OCI-LY7 (cell line): ENCODE data around the gene MAN1A1. TPM values are rescaled to one million over a fixed set of nuclear protein-coding genes. Genes with fewer than 3 reads are reported as not detected.

ENCODE experiments used
- BruUV-seq: library from RNA; stranded (reverse); fragments of 400-500 nt; replicated peaks from 2 replicates; lab custom pipeline; 2021; lab: Mats Ljungman, UMichigan
- CTCF ChIA-PET: fragments of 300-600 bp; sonication (Branson Sonifier 250); formaldehyde crosslinking; loops from one replicate; lab custom pipeline; 2022; ENCODE audit warnings: antibody characterized with exemption; ENCODE audit not compliant: unreplicated experiment; lab: Charles Lee
- POLR2A ChIA-PET: fragments of 300-600 bp; sonication (Branson Sonifier 250); formaldehyde crosslinking; loops from one replicate; lab custom pipeline; 2022; ENCODE audit warnings: antibody characterized with exemption; lab: Charles Lee
- DNase-seq: peaks from one replicate; pipeline ENCODE4 v3.0.0-alpha.2; 2015; ENCODE audit warnings: low spot score
- H2AFZ ChIP-seq: fragments of 200-600 bp; sonication (generic), shearing (Covaris generic); 2 replicates; pipeline ENCODE4 v1.6.1; 2014; ENCODE audit warnings: mild to moderate bottlenecking, antibody characterized with exemption, low read length, moderate library complexity
- H3K27ac ChIP-seq: fragments of 200-600 bp; sonication (generic); 2 replicates; pipeline ENCODE4 v1.5.1; 2014; ENCODE audit warnings: mixed run types, low read depth, mild to moderate bottlenecking, moderate library complexity, low read length, inconsistent platforms; ENCODE audit not compliant: poor library complexity, severe bottlenecking
- H3K36me3 ChIP-seq: fragments of 200-600 bp; sonication (generic); 2 replicates; pipeline ENCODE4 v1.6.1; 2014; ENCODE audit warnings: mild to moderate bottlenecking, antibody characterized with exemption, low read length, moderate library complexity, mixed read lengths; ENCODE audit not compliant: insufficient read depth
- H3K4me1 ChIP-seq: fragments of 200-600 bp; sonication (generic); 2 replicates; pipeline ENCODE4 v1.5.1; 2014; ENCODE audit warnings: mild to moderate bottlenecking, low read length; ENCODE audit not compliant: insufficient read depth, poor library complexity, severe bottlenecking
- H3K4me2 ChIP-seq: fragments of 200-600 bp; sonication (generic); 2 replicates; pipeline ENCODE4 v1.6.1; 2014; ENCODE audit warnings: mild to moderate bottlenecking, low read length
- H3K4me3 ChIP-seq: fragments of 200-600 bp; sonication (generic); 2 replicates; pipeline ENCODE4 v1.5.1; 2014; ENCODE audit warnings: mild to moderate bottlenecking, low read depth, low read length; ENCODE audit not compliant: poor library complexity, severe bottlenecking
- H3K79me2 ChIP-seq: fragments of 200-600 bp; sonication (generic); 2 replicates; pipeline ENCODE4 v1.6.1; 2016; ENCODE audit warnings: low read depth, mild to moderate bottlenecking, low read length, moderate library complexity, mixed read lengths; ENCODE audit not compliant: insufficient read depth
- H3K9me2 ChIP-seq: fragments of 200-600 bp; sonication (generic); 2 replicates; pipeline ENCODE4 v1.6.1; 2016; ENCODE audit warnings: mild to moderate bottlenecking, low read length, mixed read lengths; ENCODE audit not compliant: insufficient read depth
- H3K9me3 ChIP-seq: fragments of 200-600 bp; sonication (generic); 2 replicates; pipeline ENCODE4 v1.6.1; 2014; ENCODE audit warnings: mild to moderate bottlenecking, mixed run types, low read length, mixed read lengths
- H4K20me1 ChIP-seq: fragments of 200-600 bp; sonication (generic); 2 replicates; pipeline ENCODE4 v1.6.1; 2014; ENCODE audit warnings: mild to moderate bottlenecking, antibody characterized with exemption, low read length, moderate library complexity, mixed read lengths; ENCODE audit not compliant: insufficient read depth
- EZH2phosphoT487 ChIP-seq: fragments of 200-600 bp; sonication (generic); IDR thresholded peaks from 2 replicates; pipeline ENCODE4 v1.6.1; 2018; ENCODE audit warnings: low read depth, borderline replicate concordance, mild to moderate bottlenecking, mixed run types, antibody characterized with exemption, low read length, moderate library complexity, mixed read lengths
- intact Hi-C: fragments of 100-400 bp; cut with micrococcal nuclease; formaldehyde crosslinking; loops from one replicate; pipeline ENCODE4 v1.10.0; 2022; ENCODE audit not compliant: unreplicated experiment
- total RNA-seq, 2 experiments: library from RNA; depleted of rRNA in 1 of 2; stranded (reverse); fragments of >200 nt in 1 of 2; shearing (Covaris generic) in 1 of 2; gene quantifications; 2 replicates each; pipeline ENCODE4 v1.2.3, GENCODE V29; 2014 to 2022
- TF ChIP-seq, protein P1 (sequence below): fragments of 200-600 bp; sonication (generic); conservative IDR thresholded peaks from 2 replicates; pipeline ENCODE4 v1.5.1; 2014; ENCODE audit warnings: mild to moderate bottlenecking, antibody characterized with exemption, low read length, moderate library complexity, mixed read lengths

Gene MAN1A1
- total RNA-seq, 2 experiments from 2014 or later = 72.4 to 74.3 TPM

DNA sequence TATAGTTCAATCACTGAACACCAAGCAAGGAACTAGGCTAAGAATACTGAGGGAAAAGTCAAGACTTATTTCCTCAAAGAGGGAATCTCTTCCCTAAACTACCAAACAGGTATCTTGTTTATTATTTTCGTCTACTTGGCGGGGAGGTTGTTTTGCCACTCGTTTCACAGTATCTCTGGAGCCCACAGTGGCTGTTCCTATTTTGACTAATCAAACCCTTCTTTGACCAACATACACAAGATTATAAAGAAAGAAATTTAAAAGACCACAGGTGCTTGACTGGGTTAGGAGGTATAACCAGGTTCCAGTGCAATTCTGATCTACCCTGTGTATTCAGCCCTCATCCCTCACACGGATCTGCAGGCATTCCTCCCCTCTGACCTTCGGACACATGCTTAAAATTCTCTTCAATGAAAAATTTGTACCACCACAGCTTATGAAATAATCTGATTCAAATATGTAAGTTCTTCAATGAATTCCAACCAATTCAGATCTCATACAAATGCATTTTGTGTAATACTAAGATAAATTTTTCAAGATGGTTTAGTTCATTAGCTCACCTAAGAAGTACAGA is 5.9 kb downstream of the MAN1A1 start:
- Histone ChIP-seq H3K9me2 (no peaks in the 10 kb centered on the region), H3K27ac (no peak overlapping the region), H4K20me1 (peaks cover 90% of the 10 kb centered on the region), H3K4me2 (peak overlapping the region; percentile 85), H2AFZ (no peak overlapping the region), H3K9me3 (no peaks in the 10 kb centered on the region), H3K4me1 (peaks cover 69% of the 10 kb centered on the region), H3K36me3 (peaks cover 100% of the 10 kb centered on the region), H3K4me3 (peak overlapping the region; percentile 96), H3K79me2 (peaks cover 100% of the 10 kb centered on the region)
- BruUV-seq = no TSS peak
- intact Hi-C loops = no loop called here
- CTCF ChIA-PET = no interaction called here
- TF ChIP-seq, protein P1, sequence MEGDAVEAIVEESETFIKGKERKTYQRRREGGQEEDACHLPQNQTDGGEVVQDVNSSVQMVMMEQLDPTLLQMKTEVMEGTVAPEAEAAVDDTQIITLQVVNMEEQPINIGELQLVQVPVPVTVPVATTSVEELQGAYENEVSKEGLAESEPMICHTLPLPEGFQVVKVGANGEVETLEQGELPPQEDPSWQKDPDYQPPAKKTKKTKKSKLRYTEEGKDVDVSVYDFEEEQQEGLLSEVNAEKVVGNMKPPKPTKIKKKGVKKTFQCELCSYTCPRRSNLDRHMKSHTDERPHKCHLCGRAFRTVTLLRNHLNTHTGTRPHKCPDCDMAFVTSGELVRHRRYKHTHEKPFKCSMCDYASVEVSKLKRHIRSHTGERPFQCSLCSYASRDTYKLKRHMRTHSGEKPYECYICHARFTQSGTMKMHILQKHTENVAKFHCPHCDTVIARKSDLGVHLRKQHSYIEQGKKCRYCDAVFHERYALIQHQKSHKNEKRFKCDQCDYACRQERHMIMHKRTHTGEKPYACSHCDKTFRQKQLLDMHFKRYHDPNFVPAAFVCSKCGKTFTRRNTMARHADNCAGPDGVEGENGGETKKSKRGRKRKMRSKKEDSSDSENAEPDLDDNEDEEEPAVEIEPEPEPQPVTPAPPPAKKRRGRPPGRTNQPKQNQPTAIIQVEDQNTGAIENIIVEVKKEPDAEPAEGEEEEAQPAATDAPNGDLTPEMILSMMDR = no peak
- TF ChIP-seq EZH2phosphoT487 = no peak
- DNase-seq = no peak
- POLR2A ChIA-PET = interaction anchor here (0.7 to 6.4 kb wide), 6 partner anchors 8 to 283 kb away, joined by 3 to 55 read pairs (median 3); no protein-coding TSS in a partner anchor

DNA sequence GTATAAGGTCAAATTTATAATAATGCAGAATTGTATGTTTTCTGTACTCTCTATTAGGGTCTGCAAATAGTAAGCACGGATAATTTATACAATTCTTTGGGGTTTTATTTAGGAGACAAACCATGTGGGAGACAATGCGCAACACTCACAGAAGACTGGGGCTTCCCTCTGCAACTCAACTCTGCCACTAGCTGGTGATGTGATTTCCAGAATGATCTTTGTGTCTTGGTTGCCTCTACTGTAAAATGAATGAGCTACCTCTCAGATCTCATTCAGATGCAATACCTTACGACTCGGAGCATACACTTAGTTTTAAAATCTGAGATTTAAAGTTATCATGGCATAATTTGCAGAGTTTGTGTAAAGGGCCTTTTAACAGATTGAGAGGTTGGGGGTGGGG is 6.4 kb downstream of the MAN1A1 start:
- no peak overlapping the region for H2AFZ ChIP-seq
- H3K4me2 ChIP-seq = peak overlapping the region; percentile 85
- peaks cover 92% of the 10 kb centered on the region for H4K20me1 ChIP-seq
- BruUV-seq = no TSS peak
- peaks cover 100% of the 10 kb centered on the region for H3K36me3 ChIP-seq
- no peak for TF ChIP-seq EZH2phosphoT487
- TF ChIP-seq, protein P1 = peak; percentile 53
- H3K4me1 ChIP-seq = peaks cover 74% of the 10 kb centered on the region
- ChIA-PET CTCF (no interaction called here), POLR2A (interaction anchor here (0.7 to 6.4 kb wide), 2 partner anchors 7 to 624 kb away, joined by 4 to 55 read pairs; no protein-coding TSS in a partner anchor)
- intact Hi-C loops = no loop called here
- peaks cover 100% of the 10 kb centered on the region for H3K79me2 ChIP-seq
- no peaks in the 10 kb centered on the region for H3K9me3 ChIP-seq
- H3K9me2 ChIP-seq = no peaks in the 10 kb centered on the region
- H3K4me3 ChIP-seq = peak overlapping the region; percentile 96
- DNase-seq = peak; percentile 32
- H3K27ac ChIP-seq = no peak overlapping the region

DNA sequence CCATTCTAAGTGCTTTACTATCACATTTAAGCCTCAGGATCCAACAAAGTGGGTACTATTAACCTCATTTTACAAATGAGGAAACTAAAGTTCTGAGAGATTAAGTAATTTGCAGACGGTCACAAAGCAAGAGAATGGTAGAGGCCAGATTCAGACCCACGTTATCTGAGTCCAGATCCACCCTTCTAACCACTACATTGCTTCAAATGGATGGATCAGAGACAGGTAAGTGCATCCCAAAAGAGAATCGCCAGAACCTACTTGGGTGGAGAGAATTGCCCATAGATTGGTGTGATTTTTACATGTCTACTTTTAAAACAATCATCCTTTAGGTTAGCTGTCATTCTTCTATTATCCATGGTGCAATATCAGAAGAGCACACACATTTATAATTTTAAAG is 7.1 kb downstream of the MAN1A1 start:
- no peak for TF ChIP-seq EZH2phosphoT487
- TF ChIP-seq, protein P1 = no peak
- ChIA-PET POLR2A (interaction anchor here (0.7 kb wide), 1 partner anchor 625 kb away, joined by 4 read pairs; no protein-coding TSS in a partner anchor), CTCF (no interaction called here)
- Histone ChIP-seq H3K4me3 (peak overlapping the region; percentile 96), H3K9me2 (no peaks in the 10 kb centered on the region), H3K36me3 (peaks cover 100% of the 10 kb centered on the region), H3K79me2 (peaks cover 100% of the 10 kb centered on the region), H3K9me3 (no peaks in the 10 kb centered on the region), H3K27ac (no peak overlapping the region), H4K20me1 (peaks cover 92% of the 10 kb centered on the region), H3K4me2 (peak overlapping the region; percentile 85), H2AFZ (no peak overlapping the region), H3K4me1 (peaks cover 80% of the 10 kb centered on the region)
- BruUV-seq = no TSS peak
- intact Hi-C loops = no loop called here
- DNase-seq = no peak
